Lower lobe of right lung (tissue), 2 donors: ENCODE measurements around the gene OXNAD1. TPM values are rescaled to one million over a fixed set of nuclear protein-coding genes. Genes with fewer than 3 reads are reported as not detected.

ENCODE experiments used
- ATAC-seq, 2 donors: fragments of 200-7000 bp; cut with Tn5 transposase; one replicate each; pipeline ENCODE4 v1.9.1; 2020 to 2022; ENCODE audit warnings: mild to moderate bottlenecking in 2 of 2, moderate library complexity in 2 of 2
- DNase-seq: peaks from one replicate; pipeline ENCODE4 v3.0.0-alpha.2; 2020
- H3K27ac ChIP-seq: fragments of 200-600 bp; one replicate; pipeline ENCODE4 v1.8.0; 2022
- H3K27me3 ChIP-seq: fragments of 200-600 bp; one replicate; pipeline ENCODE4 v1.8.0; 2022; ENCODE audit warnings: low read depth
- H3K36me3 ChIP-seq: fragments of 200-600 bp; one replicate; pipeline ENCODE4 v1.8.0; 2022; ENCODE audit warnings: mild to moderate bottlenecking
- H3K4me1 ChIP-seq: fragments of 200-600 bp; one replicate; pipeline ENCODE4 v1.8.0; 2022
- H3K4me3 ChIP-seq: fragments of 200-600 bp; one replicate; pipeline ENCODE4 v1.8.0; 2022; ENCODE audit warnings: mild to moderate bottlenecking
- H3K9me3 ChIP-seq: fragments of 200-600 bp; one replicate; pipeline ENCODE4 v1.8.0; 2022
- CTCF ChIP-seq: fragments of 200-600 bp; IDR thresholded peaks from one replicate; pipeline ENCODE4 v1.8.0; 2022; ENCODE audit warnings: antibody characterized with exemption, mild to moderate bottlenecking
- intact Hi-C: fragments of 100-400 bp; cut with DNase I; formaldehyde crosslinking; loops from one replicate; pipeline ENCODE4 v1.11.0; 2022
- total RNA-seq: library from RNA; stranded (reverse); fragmentation: NEBNext Ultra II Directional; extraction: Animal tissue kit (Norgen Biotek cat#: 25700); gene quantifications from one replicate; pipeline ENCODE4 v1.2.1, GENCODE V29; 2021
- donor health status: DM: no; HTN: yes; CAD: no; lungs with severe emphysema.

OXNAD1 gene
- total RNA-seq, 1 donor from 2014 or later, result 13.1 TPM

GRCh38 chr3:16252988-16253387 is 12.0 kb upstream of the OXNAD1 start:
- no peak for TF ChIP-seq CTCF
- Histone ChIP-seq H3K9me3 (no peaks in the 10 kb centered on the region), H3K36me3 (peaks cover 1% of the 10 kb centered on the region), H3K4me3 (no peak overlapping the region), H3K4me1 (no peaks in the 10 kb centered on the region), H3K27me3 (no peaks in the 10 kb centered on the region), H3K27ac (peak overlapping the region; percentile 25)
- intact Hi-C loops, result no loop called here
- DNase-seq (no peak), ATAC-seq (no peak)

- intact Hi-C loops, result no loop called here
- Histone ChIP-seq H3K4me3 (no peak overlapping the region), H3K27ac (peak overlapping the region; percentile 25), H3K4me1 (no peaks in the 10 kb centered on the region), H3K36me3 (peaks cover 7% of the 10 kb centered on the region), H3K9me3 (no peaks in the 10 kb centered on the region), H3K27me3 (no peaks in the 10 kb centered on the region)
- no peak for TF ChIP-seq CTCF
- DNase-seq (peak; percentile 74), ATAC-seq (peak; percentile 91 to 95)
Measured at GRCh38 chr3:16253601-16254000, 11.4 kb upstream of the OXNAD1 start.

GRCh38 chr3:16254916-16255315 is 10.1 kb upstream of the OXNAD1 start:
- Histone ChIP-seq H3K4me1 (no peaks in the 10 kb centered on the region), H3K27ac (no peak overlapping the region), H3K36me3 (peaks cover 20% of the 10 kb centered on the region), H3K27me3 (no peaks in the 10 kb centered on the region), H3K4me3 (no peak overlapping the region), H3K9me3 (no peaks in the 10 kb centered on the region)
- TF ChIP-seq CTCF, result no peak
- intact Hi-C loops, result no loop called here
- ATAC-seq, result no peak
- no peak for DNase-seq

- H3K27me3 ChIP-seq, result no peaks in the 10 kb centered on the region
- no peak overlapping the region for H3K4me3 ChIP-seq
- no peak for DNase-seq
- intact Hi-C loops, result no loop called here
- no peaks in the 10 kb centered on the region for H3K9me3 ChIP-seq
- TF ChIP-seq CTCF, result no peak
- H3K4me1 ChIP-seq, result no peaks in the 10 kb centered on the region
- H3K36me3 ChIP-seq, result peaks cover 25% of the 10 kb centered on the region
- ATAC-seq, result no peak
- H3K27ac ChIP-seq, result no peak overlapping the region
Measured at GRCh38 chr3:16255326-16255725, 9.7 kb upstream of the OXNAD1 start.

- H3K9me3 ChIP-seq, result no peaks in the 10 kb centered on the region
- DNase-seq, result no peak
- no peak overlapping the region for H3K27ac ChIP-seq
- no peaks in the 10 kb centered on the region for H3K27me3 ChIP-seq
- peaks cover 29% of the 10 kb centered on the region for H3K36me3 ChIP-seq
- no peak for TF ChIP-seq CTCF
- no peak overlapping the region for H3K4me3 ChIP-seq
- intact Hi-C loops, result no loop called here
- no peak for ATAC-seq
- H3K4me1 ChIP-seq, result no peaks in the 10 kb centered on the region
Measured at GRCh38 chr3:16255726-16256125, 9.3 kb upstream of the OXNAD1 start.

- intact Hi-C loops, result no loop called here
Measured at GRCh38 chr3:16257309-16257708, 7.7 kb upstream of the OXNAD1 start.

More at GRCh38 chr3:16257309-16257708, 7.7 kb upstream of the OXNAD1 start:
- H3K27me3 ChIP-seq, result no peaks in the 10 kb centered on the region
- H3K4me3 ChIP-seq, result no peak overlapping the region
- H3K4me1 ChIP-seq, result peaks cover 3% of the 10 kb centered on the region
- TF ChIP-seq CTCF, result no peak
- ATAC-seq (peak; percentile 31 to 59), DNase-seq (no peak)
- no peaks in the 10 kb centered on the region for H3K9me3 ChIP-seq
- H3K27ac ChIP-seq, result no peak overlapping the region
- H3K36me3 ChIP-seq, result peaks cover 41% of the 10 kb centered on the region
